Adrenal gland (tissue), 5 donors: ENCODE data around the gene ZMAT5.

Experiments
- POLR2A ChIP-seq, 2 donors: fragments of 450-650 bp; IDR thresholded peaks; one replicate each; pipeline ENCODE4 v1.6.1; 2017; ENCODE audit warnings: antibody characterized with exemption in 2 of 2, mild to moderate bottlenecking in 2 of 2, moderate library complexity in 1 of 2
- TF ChIP-seq, protein P1 (sequence below), 6 experiments: fragments of 450-650 bp in 4 of 6; fragments of 200-600 bp in 2 of 6; sonication (generic) in 1 of 6; IDR thresholded peaks; 1 replicate in 5 of 6; 2 replicates in 1 of 6; pipeline versions ENCODE4 v1.5.1 to v1.8.0; 2016 to 2021; ENCODE audit warnings: antibody characterized with exemption in 6 of 6, mild to moderate bottlenecking in 2 of 6, moderate library complexity in 1 of 6
- donor health status: DM: no; HTN: no; CAD: no.

- TF ChIP-seq POLR2A (IDR thresholded peaks at IDR 0.05) = no peak
- TF ChIP-seq, protein P1, sequence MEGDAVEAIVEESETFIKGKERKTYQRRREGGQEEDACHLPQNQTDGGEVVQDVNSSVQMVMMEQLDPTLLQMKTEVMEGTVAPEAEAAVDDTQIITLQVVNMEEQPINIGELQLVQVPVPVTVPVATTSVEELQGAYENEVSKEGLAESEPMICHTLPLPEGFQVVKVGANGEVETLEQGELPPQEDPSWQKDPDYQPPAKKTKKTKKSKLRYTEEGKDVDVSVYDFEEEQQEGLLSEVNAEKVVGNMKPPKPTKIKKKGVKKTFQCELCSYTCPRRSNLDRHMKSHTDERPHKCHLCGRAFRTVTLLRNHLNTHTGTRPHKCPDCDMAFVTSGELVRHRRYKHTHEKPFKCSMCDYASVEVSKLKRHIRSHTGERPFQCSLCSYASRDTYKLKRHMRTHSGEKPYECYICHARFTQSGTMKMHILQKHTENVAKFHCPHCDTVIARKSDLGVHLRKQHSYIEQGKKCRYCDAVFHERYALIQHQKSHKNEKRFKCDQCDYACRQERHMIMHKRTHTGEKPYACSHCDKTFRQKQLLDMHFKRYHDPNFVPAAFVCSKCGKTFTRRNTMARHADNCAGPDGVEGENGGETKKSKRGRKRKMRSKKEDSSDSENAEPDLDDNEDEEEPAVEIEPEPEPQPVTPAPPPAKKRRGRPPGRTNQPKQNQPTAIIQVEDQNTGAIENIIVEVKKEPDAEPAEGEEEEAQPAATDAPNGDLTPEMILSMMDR (IDR thresholded peaks at IDR 0.05) = no peak
Measured at GRCh38 chr22:29755889-29756288, 10.9 kb downstream of the ZMAT5 start.
